Measurements from ENCODE around the gene NOX3.
A peak's percentile ranks its signal among the peaks of the same experiment; 100 is the strongest.

NOX3 gene

GRCh38 chr6:155352811-155353210, 102.8 kb downstream of the NOX3 start:
- in situ Hi-C loops (cut with HindIII; ENCODE audit: low pct_ligation_motif_present, low sequenced_read_pairs) = no loop called here
- no peaks in the 10 kb centered on the region for H3K36me3 ChIP-seq (replicated peaks)
- H3K27ac ChIP-seq = no peak overlapping the region
- TF ChIP-seq CTCF (IDR thresholded peaks at IDR 0.05; ENCODE audit: low read depth, low read length, missing control alignments) = no peak
- no peak overlapping the region for H3K4me3 ChIP-seq (ENCODE audit: low read depth, low read length)
- DNase-seq = peak; percentile 52
- H3K27me3 ChIP-seq (replicated peaks) = no peaks in the 10 kb centered on the region

GRCh38 chr6:155352130-155352420, 103.6 kb downstream of the NOX3 start:
- DNase-seq = no peak
- no peak for TF ChIP-seq CTCF (IDR thresholded peaks at IDR 0.05; ENCODE audit: low read depth, low read length, missing control alignments)
- H3K4me3 ChIP-seq (ENCODE audit: low read depth, low read length) = no peak overlapping the region
- H3K36me3 ChIP-seq (replicated peaks) = no peaks in the 10 kb centered on the region
- H3K27me3 ChIP-seq (replicated peaks) = no peaks in the 10 kb centered on the region
- in situ Hi-C loops (cut with HindIII; ENCODE audit: low pct_ligation_motif_present, low sequenced_read_pairs) = no loop called here
- H3K27ac ChIP-seq = no peak overlapping the region

GRCh38 chr6:155351273-155352129, 104.1 kb downstream of the NOX3 start:
- no peaks in the 10 kb centered on the region for H3K36me3 ChIP-seq (replicated peaks)
- H3K27me3 ChIP-seq (replicated peaks) = no peaks in the 10 kb centered on the region
- no peak overlapping the region for H3K27ac ChIP-seq
- H3K4me3 ChIP-seq (ENCODE audit: low read depth, low read length) = no peak overlapping the region
- TF ChIP-seq CTCF (IDR thresholded peaks at IDR 0.05; ENCODE audit: low read depth, low read length, missing control alignments) = no peak
- no peak for DNase-seq
- in situ Hi-C loops (cut with HindIII; ENCODE audit: low pct_ligation_motif_present, low sequenced_read_pairs) = no loop called here

DNA sequence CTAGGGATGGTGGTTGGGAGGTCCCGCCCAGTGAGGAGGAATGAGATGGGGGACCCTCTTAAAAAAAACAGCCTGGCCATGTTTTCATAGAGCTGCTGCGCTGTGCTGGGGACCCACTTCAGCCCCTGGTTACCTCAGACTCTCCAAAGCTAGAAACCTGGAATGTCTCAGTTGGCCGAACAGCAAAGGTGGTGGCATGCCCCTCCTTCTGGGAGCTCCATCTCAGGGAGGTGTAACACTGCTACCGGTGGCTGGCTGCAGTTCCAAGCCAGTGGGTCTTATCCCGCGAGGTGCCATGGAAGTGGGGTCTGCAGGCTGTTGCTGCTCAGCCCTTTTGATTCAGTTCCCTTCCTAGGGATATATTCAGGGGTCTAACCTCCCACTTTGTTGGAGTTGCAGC, 105.7 kb downstream of the NOX3 start:
- H3K4me3 ChIP-seq (ENCODE audit: low read depth, low read length) = no peak overlapping the region
- in situ Hi-C loops (cut with HindIII; ENCODE audit: low pct_ligation_motif_present, low sequenced_read_pairs) = no loop called here
- no peaks in the 10 kb centered on the region for H3K27me3 ChIP-seq (replicated peaks)
- no peak overlapping the region for H3K27ac ChIP-seq
- no peak for DNase-seq
- H3K36me3 ChIP-seq (replicated peaks) = no peaks in the 10 kb centered on the region
- no peak for TF ChIP-seq CTCF (IDR thresholded peaks at IDR 0.05; ENCODE audit: low read depth, low read length, missing control alignments)

GRCh38 chr6:155349129-155349528, 106.5 kb downstream of the NOX3 start:
- in situ Hi-C loops (cut with HindIII; ENCODE audit: low pct_ligation_motif_present, low sequenced_read_pairs) = no loop called here
- H3K27me3 ChIP-seq (replicated peaks) = no peaks in the 10 kb centered on the region
- DNase-seq = peak; percentile 34
- H3K36me3 ChIP-seq (replicated peaks) = no peaks in the 10 kb centered on the region
- H3K27ac ChIP-seq = no peak overlapping the region
- no peak for TF ChIP-seq CTCF (IDR thresholded peaks at IDR 0.05; ENCODE audit: low read depth, low read length, missing control alignments)
- no peak overlapping the region for H3K4me3 ChIP-seq (ENCODE audit: low read depth, low read length)

DNA sequence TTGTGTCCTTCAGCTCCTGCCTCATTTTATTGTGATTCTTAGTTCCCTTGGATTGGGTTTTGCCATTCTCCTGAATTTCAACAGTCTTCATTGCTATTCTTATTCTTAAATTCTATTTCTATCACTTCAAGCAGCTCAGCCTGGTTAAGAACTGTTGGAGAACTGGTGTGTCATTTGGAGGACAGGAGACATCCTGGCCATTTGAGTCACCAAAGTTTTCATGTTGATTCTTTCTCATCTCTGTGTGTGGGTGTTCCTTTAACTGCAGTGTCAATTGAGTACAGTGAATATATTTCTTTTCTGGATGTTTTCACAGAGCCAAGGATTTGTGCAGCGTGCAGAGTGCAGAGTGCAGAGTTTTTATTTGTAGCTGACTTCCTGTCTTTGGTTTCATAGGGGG, 107.8 kb downstream of the NOX3 start:
- H3K4me3 ChIP-seq (ENCODE audit: low read depth, low read length) = no peak overlapping the region
- TF ChIP-seq CTCF (IDR thresholded peaks at IDR 0.05; ENCODE audit: low read depth, low read length, missing control alignments) = no peak
- no peaks in the 10 kb centered on the region for H3K27me3 ChIP-seq (replicated peaks)
- H3K27ac ChIP-seq = no peak overlapping the region
- H3K36me3 ChIP-seq (replicated peaks) = no peaks in the 10 kb centered on the region
- no peak for DNase-seq
- in situ Hi-C loops (cut with HindIII; ENCODE audit: low pct_ligation_motif_present, low sequenced_read_pairs) = no loop called here
